Measurements from ENCODE around the gene EVC2.
"Not testable (repeated sequence)": the region's sequence is repeated elsewhere in the genome, so short reads cannot be mapped to it uniquely, and the experiment has no call there.

Gene EVC2

DNA sequence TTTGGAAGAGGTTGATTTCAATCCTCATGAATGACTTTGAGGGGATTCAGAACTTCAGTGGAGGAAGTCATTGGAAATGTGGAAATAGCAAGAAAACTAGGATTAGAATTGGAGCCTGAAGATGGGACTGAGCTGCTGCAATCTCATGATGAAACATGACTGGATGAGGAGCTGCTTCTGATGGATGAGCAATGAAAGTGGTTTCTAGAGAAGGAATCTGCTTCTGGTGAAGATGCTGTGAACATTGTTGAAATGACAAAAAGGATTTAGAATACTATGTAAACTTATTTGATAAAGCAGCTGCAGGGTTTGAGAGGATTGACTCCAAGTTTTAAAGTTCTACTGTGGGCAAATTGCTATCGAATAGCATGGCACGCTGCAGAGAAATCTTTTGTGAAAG, 29.7 kb upstream of the EVC2 start:
- no peak for DNase-seq

DNA sequence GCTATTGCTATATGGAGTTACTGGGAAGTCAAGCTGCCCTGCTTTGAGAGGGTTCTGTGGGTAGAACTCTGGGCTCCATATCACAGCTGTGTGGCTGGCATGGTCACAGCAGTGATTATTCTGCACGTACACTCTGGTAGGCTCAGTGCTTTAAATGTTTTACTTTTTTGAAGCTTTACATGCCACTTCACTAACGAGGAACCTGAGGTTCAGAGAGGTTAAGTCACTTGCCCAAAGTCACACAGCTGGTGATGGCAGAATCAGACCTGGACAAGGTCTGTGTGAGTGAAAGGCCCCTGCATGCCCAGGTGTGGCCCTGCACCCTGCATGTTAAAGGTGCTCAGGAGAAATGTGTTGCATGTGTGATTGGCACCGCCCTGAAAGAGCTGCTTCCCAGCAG, 27.1 kb upstream of the EVC2 start:
- no peak for DNase-seq

DNA sequence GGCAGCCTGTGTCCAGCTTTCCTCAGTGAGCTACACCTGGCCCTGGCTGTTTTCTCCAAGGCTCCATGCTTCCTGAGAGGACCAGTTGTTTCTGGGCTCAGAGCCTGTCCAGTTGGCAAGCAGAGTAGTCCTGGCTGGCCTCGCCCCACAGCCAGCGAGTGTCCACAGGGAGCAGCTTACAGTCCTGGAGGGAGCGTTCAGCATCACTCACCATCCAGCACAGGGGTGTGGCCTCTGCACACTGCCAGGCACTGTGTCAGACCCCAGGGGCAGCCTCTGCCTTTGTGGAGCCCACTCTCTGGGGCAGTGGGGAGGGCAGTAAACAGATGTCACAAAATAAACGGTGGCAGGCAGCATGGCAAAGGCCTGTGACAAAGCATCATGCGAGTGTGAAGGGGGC, 26.5 kb upstream of the EVC2 start:
- DNase-seq: no peak

DNA sequence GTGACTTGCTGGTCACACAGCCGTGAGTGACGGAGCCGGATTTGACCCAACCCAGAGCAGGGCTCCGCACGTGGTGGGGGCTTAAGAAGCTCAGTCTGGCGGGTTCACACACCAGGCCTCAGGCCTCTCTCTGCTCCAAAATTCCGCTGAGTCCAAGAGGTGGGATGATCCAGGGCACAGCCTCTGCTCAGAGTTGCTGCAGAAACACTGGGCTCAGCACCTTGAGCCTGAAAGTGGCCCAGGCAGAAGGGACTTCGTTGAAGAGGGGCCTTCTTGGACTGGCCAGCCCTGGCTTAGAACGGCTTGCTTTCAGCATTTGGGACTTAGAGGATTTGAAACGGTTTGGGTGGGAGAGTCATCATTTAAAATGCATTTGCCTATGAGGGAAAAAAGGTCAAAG, 23.8 kb upstream of the EVC2 start:
- no peak for DNase-seq

DNA sequence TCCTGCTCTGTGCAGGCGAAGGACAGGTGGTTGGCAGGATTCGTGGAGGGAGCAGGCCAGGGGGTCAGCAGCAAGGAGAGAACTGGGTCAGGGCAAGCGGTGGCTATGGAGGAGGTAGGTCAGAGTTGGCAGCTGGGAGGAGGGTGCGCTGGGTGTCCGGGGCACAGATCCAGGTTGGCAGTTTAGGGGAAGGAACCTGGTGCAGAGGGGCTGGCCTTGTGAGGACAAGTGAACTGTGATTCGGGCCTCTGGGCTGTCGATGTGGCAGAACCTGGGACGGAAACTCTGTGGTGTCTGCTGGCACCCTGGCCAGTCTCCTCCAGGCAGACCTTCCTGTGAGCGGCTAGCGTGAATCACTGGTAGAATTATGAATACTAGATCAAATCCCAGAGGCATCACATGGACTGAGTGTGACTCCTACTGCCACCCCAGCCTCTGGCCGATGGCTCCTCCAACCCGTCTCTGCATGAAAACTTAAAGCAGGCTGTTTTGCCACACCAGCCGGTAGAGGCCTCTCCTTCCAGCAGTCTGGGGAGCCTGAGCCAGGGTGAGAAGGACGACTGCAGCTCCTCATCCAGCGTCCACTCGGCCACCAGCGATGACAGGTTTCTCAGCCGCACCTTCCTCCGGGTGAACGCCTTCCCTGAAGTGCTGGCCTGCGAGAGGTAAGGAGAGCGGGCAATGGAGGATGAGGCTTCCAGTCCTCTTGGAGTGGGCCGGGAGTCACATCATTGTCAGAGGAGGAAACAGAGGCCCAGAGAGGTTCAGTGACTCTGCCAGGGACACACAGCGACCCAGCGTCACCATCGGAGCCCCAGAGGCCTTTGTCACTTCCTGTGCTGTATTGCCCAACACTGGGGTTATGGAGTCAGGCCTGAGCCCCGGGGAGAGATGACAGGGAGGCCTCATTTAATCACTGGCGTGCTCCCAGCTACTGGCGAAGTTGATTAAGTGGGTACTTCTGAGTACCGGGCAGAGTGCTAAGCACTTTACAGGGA, 22.9 kb upstream of the EVC2 start:
- DNase-seq: no peak

DNA sequence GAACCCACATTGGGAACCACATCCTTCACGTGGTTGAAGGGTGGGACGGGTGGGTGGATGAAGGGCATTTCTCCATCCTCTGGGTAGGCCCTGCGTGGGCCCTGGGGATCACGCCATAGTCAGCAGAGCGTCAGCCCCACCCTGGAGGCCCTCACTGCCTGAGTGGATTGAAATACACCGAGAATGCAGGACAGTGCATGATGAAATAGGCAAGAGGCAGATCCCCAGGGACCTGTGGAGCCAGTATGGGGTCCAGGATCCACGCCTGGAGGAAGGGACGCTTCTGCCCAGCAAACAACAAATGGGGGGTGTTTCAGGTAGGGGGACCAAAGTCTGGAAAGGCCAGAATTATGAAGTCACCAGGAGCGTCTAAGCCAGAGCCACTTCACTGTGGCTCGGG, 22.1 kb upstream of the EVC2 start:
- no peak for DNase-seq

DNA sequence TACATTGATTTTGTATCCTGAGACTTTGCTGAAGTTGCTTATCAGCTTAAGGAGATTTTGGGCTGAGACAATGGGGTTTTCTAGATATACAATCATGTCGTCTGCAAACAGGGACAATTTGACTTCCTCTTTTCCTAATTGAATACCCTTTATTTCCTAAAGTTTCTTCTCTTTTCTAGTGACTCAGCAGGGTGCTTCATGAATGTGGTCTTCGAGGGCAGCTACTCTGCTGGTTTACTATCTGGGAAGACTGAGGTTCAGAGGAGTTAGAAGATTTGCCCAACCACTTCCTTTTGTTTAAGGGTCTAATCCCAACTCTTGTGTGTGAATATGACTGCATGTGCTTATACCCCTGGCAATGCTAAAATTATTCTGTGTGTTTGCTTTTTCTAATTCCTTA, 20.1 kb upstream of the EVC2 start:
- not testable (repeated sequence) for DNase-seq

DNA sequence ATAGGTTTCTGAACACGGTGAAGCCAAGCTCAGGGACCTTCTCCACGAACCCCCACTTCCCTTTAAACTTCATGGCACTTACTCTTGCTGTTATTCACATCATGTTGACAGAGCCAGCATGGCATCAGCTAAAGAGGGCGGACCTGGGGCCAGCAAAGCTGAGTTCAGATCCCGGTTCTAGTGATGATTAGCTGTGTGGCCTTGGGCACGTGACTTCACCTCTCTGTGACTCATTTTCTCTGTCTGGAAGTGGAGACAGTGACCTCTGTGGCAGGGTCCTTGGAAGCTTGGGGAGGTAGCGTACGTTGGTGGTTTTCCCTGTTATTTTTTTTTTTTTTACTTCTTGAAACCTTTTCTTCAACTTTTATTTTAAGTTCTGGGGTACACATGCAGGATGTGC, 16.0 kb upstream of the EVC2 start:
- no peak for DNase-seq

DNA sequence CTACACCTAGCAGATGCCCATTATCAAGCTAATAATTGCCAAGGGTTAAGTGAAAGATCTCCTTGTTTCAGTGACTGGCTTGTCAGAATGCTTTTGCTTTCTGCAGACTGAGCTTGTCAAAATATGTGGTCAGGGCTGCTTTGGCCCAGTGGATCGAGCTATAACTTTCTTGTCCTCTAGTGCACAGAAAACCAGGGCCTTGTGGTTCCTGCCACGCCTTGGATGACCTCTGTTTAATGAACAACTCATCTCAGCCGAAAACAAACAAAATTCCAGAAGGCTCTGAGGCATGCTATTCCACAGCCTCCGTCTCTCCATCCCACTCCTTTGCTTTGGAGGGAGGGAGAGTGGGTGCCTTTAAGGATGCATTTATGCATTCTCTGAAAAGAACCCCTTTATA, 14.0 kb upstream of the EVC2 start:
- no peak for DNase-seq

DNA sequence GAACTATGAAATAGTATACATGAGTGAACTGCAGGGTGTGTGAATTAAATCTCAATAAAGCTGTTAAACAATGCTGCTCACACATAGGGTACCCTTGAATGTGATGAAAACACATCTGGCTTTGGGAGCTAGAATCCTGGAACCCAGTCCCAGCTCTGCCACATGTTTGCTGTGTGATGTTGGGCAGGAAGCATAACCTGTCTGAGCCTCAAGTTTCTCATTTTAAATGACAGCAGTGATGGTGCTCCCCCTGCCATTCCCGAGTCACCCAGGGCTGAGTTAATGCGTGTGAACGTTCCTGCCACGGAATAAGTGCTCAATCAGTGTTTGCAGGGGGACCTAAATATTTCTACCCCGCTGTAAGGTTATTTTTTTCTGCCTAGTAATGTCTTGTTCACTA, 13.6 kb upstream of the EVC2 start:
- no peak for DNase-seq

DNA sequence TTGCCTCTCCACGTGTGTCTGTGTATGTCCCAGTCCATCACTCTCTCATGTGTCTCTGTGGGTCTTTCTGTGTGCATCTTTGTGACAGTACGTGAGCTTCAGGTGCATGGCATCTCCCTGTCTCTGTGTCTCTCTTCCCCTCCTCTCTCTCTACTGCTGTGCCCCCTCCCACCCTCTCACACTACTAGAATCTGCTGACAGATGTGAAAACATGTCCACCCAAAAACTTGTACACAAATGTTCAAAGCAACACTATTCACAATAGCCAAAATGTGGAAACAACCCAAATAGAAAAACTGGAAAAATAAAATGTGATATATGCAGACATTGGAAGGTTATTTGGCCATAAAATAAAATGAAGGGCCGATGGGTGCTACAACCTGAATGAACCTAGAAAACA, 12.6 kb upstream of the EVC2 start:
- DNase-seq: no peak

DNA sequence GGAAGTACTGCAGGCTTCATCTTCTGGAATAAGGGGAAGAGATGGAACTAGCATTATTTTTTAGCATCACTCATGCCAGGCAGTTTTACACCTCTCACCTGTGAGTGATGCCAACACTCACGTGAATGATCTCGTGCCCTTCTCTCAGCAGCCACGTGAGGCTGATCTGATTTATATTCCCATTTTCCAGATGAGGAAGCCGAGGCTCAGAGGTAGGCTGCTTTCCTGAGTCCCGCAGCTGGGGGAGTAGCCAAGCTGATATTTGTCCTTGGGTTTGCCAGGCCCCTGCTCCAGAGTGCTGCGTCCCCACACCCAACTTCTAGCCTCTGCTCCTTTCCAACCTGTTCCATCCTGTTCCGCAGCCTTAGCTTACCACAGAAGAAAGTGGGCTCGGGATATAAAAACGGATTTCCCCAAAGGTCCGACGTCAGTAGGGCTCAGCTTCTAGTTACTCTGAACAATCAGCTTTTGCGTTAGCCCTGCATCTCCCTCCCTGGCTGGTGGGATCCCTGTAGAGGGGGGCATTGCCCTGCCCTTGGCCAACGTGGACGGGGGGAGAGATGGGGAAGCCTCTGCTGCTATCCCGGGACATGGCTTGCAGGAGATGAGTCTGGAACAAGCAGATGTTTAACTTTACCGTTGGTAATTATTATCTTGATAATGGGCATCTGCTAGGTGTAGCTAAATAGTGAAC, 11.9 kb upstream of the EVC2 start:
- no peak for DNase-seq

DNA sequence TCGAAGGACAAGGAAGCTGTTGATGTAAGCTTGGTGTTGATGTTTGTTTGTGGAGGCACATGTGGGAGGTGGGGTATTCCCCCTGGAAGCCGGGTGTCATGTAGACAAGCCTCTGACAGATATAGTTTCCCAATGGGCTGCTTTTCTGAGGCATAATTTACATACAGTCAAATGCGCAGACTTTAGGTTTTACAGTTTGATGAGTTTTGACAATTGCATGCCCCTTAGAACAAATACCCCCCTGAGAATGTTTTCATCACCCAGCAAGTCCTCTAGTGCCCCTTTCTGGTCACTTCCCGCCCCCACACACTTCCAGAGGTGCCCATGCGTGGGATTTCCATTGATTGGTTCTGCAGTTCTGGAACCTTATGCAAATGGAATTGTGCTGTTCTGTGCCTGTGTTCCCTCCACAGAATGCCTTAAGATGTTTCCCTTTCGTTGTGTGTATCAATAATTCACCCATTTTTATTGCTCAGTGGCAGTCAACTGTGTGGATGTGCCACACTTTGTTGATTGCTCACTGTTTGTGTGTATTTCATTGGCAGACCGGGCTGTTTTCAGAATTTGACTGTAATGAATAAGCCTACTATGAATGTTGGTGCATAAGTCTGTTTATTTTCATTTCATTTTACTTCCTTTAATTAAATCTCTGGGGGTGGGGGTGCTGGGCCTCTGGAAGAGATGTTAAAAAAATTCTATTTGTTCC, 11.1 kb upstream of the EVC2 start:
- DNase-seq: no peak

DNA sequence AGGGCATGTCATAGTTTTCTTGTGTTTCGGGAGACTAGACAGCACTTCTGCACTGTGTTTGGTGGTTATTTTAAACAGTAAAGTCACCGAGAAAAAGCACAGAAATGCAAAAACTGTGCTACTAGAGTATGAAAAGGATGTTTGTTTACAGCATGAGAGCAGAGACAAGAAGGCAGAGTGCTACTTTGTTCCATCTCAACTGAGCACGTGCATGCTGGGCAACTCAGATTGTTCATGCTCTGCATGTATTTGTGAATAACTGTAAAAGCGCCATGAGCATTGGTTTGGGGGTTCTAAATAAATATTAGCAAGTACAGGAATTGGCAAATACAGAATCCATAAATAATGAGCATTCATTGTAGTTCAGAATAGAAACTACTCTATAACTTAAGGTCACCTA, 10.1 kb upstream of the EVC2 start:
- DNase-seq: no peak

DNA sequence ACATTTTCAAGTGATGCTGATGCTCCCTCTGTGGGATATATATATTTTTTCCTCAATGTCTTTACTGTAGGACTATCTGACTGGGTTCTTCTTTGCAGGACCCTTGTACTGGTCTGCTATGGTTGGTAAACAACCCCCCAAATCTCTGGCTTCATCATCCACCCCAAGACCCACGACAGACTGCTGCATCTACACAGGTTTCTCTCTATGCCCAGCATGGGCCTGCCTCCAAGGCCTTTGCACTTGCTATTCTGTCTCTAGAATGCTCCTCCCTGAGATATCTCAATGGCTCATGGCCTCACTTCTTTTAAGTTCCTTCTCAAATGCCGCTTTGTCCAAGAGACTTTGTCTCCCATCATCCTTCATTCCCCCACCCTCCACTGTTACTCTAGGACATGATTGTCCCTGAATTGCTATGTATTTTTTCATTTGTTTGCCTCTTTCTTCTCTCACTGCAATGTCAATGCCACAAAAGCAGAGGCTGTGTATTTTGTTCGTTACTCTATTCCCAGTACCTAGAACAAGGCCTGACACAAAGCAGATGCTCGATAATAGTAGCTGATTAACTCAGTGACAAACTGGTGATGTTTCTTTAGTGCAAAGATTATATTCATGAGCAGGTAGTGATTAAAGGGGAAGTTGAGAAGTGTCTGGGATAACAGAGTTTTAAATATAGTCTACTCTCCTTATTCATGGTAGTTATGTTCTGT, 9.2 kb upstream of the EVC2 start:
- no peak for DNase-seq

DNA sequence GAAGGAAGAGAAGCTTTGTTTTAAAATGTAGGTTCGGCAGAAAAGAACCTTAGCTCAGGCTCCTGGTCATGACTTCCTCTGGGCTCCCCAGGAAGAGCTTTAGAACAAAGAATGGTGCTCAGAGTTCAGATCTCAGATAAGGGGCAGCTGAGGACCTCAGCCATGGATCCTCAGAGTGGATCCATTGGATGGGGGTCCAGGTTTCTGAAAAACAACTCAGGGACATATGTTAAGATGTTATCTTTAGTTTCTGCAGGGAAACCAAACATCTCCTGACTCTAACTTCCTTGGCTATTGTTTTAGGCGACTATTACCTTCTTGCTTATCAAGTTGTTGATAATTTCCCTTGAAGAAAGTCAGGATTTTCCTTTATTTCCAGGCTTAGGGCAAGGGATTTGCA, 8.0 kb upstream of the EVC2 start:
- DNase-seq: no peak

DNA sequence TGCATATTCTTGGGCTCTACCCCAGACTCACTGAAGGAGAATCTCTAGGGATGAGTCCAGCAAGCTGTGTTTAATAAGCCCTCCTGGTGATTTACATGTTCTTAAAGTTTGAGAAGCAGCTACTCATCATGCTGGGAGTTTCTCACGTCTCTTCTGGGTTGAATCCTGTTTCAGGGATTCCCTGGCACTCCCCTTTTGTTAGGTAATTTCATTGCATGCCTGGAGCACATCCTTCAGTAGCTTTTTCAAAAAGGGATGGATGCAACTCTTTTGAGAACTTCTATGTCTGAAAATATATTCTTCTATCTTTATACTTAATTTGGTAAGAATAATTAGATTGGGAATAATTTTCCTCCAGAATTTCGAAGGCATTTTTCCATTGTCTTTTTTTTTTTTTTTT, 7.0 kb upstream of the EVC2 start:
- no peak for DNase-seq

DNA sequence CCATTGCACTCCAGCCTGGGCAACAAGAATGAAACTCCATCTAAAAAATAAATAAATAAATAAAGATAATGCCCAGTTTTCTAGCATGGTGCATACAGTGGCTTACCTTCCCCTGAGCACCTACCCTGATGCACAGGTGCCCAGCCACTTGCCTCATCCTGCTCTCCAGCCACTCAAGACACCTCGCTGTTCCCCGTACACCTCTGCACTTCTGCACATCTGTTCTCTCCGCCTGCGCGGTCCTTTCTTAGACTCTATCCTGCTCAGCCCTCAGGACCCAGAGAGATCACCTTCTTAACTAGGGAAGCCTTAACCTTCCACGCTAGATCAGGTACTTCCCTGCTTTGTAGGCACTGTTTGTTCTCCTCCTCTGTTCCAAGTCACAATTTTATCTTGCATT, 5.5 kb upstream of the EVC2 start:
- no peak for DNase-seq

DNA sequence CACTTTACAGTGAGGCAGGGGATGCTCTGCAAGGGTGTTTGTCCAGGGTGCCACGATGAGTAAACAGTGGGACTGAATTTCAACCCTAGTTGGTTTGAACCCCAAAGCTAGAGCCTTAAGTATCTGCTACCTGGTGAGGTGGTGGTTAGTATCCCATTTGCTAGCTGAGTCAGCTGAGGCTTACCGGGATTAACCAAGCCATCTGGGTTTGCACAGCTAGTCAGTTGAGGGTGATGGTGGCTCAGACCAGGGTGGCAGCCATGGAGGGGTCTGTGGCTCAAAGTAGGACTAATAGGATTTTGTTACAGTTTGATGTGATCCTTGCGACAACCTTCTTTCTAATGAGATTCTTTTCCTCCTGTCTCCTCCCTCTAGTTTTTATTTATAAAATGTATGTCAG, 4.6 kb upstream of the EVC2 start:
- DNase-seq: no peak

DNA sequence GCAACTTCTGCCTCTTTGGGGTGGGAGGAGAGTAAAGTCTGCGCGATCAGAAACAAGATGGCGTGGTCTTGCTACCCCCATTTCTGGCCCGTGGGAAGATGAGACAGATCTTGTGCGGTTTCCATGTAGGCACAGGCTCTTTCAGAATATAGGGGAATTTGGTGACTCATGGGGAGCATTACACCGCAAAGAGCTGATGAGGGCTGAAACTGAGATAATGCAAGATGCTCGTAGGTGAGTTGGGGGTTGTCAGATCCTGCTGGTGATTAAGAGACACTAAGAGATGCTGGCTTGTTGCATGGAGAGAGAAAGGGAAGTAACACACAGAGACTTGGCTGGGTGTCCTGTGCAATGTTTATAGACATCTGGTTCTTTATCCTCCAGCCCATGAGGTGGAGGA, 4.2 kb upstream of the EVC2 start:
- no peak for DNase-seq

DNA sequence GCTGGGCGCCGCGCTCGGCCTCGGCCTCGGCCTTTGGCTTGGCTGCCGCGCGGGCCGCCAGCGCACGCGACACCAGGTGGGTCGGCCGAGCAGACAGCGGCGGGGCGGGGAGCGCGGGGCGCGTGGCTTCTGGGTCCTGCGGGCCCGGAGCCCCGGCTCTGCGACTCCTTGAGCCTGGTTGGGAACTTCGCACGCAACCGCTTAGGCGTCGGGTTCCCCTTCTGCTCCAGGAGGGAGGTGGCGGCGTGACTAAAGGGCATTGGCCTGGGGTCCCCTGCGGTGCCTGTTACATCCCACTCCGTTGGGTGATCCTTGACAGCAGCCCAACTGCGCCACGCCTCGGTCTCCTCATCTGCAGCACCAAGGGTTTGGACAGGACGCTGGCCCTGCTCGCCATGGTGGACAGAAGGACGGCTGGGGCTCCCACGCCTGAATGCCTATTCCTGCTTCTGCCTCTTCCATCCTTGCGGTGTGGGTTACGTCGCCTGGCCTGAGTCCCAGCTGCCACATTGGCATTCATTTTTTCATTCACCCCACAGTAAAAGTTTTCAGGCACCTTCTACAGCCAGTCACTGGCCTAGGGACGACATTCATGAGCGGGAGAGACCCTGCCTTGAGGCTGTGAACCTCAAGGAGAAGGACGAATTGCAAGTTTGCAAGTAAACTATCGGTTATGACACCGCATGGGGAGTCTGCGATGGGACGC, 3.3 kb upstream of the EVC2 start:
- DNase-seq: no peak

DNA sequence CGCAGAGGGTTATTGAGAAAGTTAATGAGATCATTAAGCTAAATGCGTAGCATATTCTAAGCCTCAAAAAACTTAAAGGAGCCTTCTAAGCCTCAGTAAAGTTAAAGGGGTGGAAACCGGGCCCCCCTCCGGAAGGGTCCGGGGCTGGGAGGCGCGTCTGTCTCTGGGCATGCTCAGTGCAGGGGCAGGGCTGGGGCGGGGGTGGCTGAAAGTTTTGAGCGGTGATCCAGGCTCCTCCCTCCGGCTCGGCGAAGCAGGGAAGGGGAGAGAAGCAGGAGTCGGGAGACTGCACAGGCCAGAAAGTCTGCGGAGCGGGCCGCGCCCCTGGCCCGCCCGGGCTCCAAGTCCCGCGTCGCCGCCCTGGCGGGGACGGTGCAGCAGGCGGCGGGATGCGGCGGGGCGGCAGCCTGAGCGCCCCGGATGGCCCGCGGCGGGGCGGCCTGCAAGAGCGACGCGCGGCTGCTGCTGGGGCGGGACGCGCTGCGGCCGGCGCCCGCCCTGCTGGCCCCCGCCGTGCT, 2.7 kb upstream of the EVC2 start, which contains the start of gene EVC:
Gene EVC, plus strand, starts transcription at position 241 of the 518 bp plus-strand sequence. Its CDS starts 180 bp downstream, at position 421.
- peak; percentile 20 for DNase-seq
